ENCODE results near the gene CEMIP.

The CEMIP gene

DNA sequence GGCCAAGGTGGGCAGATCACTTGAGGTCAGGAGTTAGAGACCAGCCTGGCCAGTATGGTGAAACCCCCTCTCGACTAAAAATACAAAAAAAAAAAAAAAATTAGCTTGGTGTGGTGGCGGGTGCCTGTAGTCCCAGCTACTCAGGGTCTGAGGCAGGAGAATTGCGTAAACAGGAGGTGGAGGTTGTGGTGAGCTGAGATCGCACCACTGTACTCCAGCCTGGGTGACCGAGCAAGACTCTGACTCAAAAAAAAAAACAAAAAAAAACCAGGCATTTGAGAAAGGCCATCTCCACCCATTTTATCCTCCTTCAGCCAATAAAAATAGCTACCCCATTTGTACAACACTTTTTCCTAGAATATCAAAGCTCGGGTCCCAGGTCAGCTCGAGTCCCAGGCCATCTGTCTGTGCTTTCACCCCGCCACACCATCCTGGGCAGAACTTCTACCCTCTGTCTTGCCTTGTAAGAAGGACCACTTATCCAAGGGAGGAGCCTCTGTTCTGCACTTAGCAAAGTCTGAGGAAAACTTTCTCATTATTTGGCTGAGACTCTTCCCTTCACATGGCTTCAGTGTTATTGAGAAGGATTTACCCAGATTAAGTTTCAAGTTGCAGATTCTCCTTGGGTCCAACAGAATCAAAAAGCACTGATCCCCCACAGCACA lies 111.3 kb downstream of the CEMIP start:
- DNase-seq (ENCODE audit: low read depth in 2 of 2): no peak

DNA sequence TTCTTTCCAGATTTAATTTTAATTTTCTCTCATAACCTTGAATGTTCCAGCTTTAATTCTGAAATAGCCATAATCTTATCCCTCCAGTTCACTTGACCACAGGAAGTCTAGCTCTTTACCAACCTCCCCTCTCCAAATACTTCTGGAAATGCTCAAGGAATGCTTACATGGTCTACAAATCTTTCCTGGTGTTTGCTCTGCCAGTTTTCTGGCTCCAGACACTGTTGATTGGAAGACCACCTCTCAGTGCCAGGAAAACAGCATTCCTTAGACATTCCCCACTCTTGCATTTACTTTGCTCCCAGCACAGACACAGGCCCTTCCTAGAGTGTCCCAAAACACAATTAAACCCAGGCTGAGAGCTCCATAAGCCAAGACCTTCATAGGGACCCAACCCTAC lies 111.8 kb downstream of the CEMIP start:
- DNase-seq (ENCODE audit: low read depth in 2 of 2): no peak

DNA sequence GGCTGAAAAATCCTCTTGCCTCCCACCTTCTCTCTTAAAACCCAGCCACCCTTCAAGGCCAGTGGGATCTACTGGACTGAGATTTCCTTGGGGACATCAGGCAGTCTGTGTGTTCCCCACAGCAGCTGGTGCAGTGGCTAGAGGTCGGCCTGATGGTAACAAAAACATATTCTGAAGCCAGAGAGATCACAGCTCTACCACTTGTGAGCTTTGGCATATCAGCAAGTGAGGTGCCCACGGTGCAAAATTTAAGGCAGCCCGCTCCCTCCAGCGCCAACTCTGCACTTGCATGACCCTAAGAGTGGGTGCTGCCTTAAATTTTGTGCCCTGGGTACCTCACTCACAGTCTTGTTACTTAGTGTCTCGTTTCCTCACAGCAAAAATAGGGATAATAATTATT lies 113.2 kb downstream of the CEMIP start:
- no peak for DNase-seq (ENCODE audit: low read depth in 2 of 2)

- DNase-seq (ENCODE audit: low read depth in 2 of 2): no peak
Measured at GRCh38 chr15:80893777-80894176, 114.6 kb downstream of the CEMIP start.

- DNase-seq (ENCODE audit: low read depth in 2 of 2): no peak
Measured at GRCh38 chr15:80895091-80895490, 115.9 kb downstream of the CEMIP start.

- no peak for DNase-seq (ENCODE audit: low read depth in 2 of 2)
Measured at GRCh38 chr15:80895965-80896364, 116.8 kb downstream of the CEMIP start.

- no peak for DNase-seq (ENCODE audit: low read depth in 2 of 2)
Measured at GRCh38 chr15:80898040-80898439, 118.9 kb downstream of the CEMIP start.

- no peak for DNase-seq (ENCODE audit: low read depth in 2 of 2)
Measured at GRCh38 chr15:80902298-80902801, 123.2 kb downstream of the CEMIP start.

DNA sequence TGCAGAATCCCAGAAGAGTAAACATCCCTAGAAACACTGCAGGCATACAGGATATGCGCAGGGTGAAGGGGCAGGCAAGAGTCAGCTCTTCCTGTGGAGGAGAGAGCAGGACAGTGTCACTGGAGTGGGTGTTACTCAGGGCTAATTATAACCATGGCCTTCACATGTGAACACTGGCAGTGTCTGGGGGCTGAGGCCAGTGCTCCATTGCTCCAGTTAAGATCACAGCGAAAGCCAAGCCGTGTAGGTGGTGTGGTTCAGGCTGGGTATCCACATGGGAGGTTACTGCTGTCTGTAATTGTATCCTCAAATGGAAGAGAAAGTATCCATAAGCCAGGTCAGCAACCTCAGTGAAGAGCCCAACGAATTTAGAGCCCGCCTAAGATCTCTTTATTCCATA lies 125.8 kb downstream of the CEMIP start:
- no peak for DNase-seq (ENCODE audit: low read depth in 2 of 2)

GRCh38 chr15:80906159-80906766 lies 127.1 kb downstream of the CEMIP start:
- DNase-seq (ENCODE audit: low read depth in 2 of 2): no peak

DNA sequence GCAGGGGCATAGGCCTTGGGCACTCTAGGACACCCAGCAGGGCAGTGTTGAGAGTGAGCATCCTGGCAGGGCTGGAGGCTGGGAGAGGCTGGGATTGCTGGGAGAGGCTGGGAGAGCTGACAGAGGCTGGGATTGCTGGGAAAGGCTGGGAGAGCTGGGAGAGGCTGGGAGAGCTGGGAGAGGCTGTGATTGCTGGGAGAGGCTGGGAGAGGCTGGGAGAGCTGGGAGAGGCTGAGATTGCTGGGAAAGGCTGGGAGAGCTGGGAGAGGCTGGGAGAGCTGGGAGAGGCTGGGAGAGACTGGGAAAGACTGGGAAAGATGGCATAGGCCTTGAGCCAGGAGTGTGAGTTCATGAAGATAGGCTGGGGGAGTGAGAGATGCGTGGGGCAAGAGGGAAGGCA lies 132.7 kb downstream of the CEMIP start:
- DNase-seq (ENCODE audit: low read depth in 2 of 2): no peak

- no peak for DNase-seq (ENCODE audit: low read depth in 2 of 2)
Measured at GRCh38 chr15:80912673-80913072, 133.5 kb downstream of the CEMIP start.

DNA sequence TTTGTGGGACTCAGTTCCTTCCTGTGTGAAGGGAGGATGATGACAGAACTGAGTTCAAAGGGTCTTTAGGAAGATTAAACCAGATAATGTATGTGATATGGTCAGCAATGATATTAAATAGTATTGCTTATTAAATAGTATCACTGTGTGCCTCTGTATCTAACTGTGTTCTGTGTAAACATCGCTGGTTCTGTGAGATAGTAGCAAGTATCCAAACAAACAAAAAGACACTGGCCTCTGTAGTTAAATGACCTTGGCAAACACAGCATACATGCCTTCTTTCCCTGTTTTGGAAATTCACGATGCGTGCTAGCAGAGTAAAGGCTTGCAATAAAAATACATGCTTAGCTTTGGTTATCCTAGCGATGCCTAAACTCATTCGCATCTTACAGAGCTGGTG lies 134.4 kb downstream of the CEMIP start:
- DNase-seq (ENCODE audit: low read depth in 2 of 2): no peak

DNA sequence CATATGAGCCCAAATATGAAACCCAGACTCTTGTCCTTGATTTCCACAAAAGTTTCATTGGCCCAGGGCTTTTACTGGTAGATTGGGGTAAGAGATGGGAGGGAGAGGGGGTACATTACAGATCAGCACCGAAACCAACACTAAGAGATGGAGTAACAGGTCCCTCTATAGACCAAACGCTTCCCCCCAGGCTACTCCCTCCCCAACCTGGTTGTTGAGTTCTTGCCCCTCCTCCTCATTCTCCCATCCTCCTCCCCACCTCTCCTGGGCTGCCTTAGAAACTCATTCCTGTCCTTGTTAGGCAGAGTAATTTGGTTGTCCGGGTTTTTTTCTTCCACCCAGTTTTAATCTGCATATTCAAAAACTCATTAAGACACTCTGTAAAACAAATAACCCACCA lies 136.3 kb downstream of the CEMIP start:
- no peak for DNase-seq (ENCODE audit: low read depth in 2 of 2)

DNA sequence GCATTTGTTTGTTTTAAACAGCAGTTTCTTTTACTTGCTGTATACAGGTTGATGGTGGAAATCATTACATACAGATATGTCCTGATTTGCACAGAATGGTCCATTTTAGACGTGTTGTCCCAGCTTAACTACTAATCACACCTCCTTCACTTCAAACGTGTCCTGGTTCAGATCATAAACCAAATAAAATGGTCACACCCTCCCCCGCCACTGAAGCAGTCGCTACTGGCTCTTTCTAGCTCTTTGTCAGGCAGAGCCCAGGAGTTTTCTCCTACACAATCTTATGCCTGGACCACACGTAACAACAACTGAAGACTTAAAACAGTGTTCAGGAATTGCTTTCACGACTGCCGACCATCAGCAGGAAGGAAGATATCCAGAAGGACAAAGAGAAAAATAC lies 136.9 kb downstream of the CEMIP start:
- DNase-seq (ENCODE audit: low read depth in 2 of 2): no peak

GRCh38 chr15:80918196-80918783 lies 139.1 kb downstream of the CEMIP start:
- DNase-seq (ENCODE audit: low read depth in 2 of 2): no peak

DNA sequence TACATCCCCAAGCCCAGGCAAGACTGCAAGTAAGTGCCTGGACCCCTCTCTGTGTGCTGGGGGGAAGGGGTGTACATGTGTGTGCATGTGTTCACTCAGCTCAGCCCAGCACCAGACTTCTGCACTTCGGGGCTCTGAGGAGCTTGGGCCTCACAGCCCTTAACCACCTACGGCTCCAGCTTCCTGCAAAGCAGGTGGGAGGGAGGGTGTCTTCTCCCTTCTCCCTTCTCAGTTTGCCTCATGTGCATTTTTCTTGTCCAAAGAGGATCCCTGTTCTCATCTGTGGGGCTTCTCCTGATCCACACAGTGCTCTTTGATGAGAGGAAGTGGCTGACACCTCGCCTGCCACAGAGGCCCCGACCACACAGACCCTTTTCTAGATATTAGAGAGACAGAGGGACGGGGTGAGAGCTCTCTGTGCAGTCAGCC lies 141.1 kb downstream of the CEMIP start:
- no peak for DNase-seq (ENCODE audit: low read depth in 2 of 2)

GRCh38 chr15:80921736-80922410 lies 142.7 kb downstream of the CEMIP start:
- no peak for DNase-seq (ENCODE audit: low read depth in 2 of 2)

GRCh38 chr15:80923668-80924067 lies 144.5 kb downstream of the CEMIP start:
- no peak for DNase-seq (ENCODE audit: low read depth in 2 of 2)

- DNase-seq (ENCODE audit: low read depth in 2 of 2): no peak
Measured at GRCh38 chr15:80924278-80924677, 145.1 kb downstream of the CEMIP start.

- no peak for DNase-seq (ENCODE audit: low read depth in 2 of 2)
Measured at GRCh38 chr15:80925597-80926059, 146.5 kb downstream of the CEMIP start.

DNA sequence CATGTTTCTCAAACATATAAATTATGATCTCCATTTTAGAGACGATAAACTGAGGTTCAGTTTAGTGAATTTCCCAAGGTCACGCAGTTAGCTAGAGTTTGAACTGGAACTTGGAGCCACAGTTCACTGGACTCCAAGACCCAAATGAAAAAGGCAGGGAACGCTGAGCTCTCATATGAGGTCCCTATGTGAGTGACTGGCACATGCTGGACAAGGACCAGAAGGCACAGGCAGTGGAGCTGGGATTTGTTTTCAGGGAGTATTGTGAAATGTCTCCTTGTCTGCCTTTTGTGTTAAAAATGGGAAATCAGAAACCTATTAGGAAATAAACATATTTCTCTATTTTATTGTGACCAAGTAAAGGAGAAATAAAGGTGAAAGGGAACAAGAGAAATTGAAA lies 147.0 kb downstream of the CEMIP start:
- no peak for DNase-seq (ENCODE audit: low read depth in 2 of 2)

GRCh38 chr15:80929225-80929624 lies 150.1 kb downstream of the CEMIP start:
- no peak for DNase-seq (ENCODE audit: low read depth in 2 of 2)
